ENCODE data around the gene DIP2C.

Gene DIP2C

DNA sequence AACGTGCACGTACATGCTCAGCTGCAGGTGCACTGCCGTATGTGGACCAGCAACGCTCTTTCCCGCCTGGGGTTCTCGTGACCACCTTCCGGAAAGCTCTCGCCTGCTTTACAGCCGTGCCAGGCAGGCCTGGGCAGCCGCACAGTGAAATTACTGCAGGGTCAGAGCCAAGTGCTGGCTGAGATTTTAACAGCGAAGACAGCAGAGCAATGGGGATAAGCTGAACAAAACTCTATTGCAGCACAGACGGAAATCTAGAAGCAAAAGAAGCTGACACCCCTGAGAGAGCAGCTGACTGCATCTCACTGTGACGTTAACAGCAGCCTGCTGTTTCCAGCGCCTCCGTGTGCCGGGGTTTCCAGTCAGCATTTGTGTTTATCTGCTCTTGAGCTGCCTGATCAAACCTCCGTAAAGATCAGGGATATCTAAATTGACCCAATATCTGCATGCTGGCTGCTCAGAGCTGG is 179.0 kb downstream of the DIP2C start:
- DNase-seq = no peak

DNA sequence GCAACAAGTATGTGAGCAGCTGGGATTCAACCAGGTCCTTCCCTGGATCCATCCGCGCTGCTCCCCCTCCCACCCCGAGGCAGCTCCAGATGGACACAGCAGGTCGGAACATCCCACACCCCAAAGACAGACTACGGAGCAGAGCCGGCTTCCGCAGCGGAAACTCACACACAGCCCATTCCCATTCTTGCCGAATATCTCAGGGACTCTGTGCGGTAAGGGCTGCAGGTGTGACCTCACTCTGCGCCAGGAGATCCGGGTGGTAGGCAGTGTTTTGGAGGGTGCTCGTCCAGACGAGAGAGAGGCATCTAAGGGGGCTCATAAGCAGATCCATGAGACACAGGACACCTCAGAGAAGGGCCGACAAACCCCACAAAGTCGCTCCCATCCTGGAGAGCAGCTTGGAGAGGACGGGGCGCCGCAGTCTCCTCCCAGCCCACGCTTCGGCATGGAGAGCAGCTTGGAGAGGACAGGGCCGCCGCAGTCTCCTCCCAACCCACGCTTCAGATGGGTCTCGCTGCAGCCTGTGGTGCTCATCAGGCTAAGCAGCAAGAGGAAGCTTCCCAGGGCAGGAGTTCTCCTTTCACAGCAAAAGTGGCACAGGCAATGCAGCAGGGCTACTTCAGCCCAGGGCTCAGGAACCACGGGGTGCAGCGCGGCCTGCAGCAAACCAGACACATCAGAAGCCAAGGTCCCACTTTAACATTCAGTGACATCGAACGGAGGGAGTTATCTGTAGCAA is 179.9 kb downstream of the DIP2C start:
- DNase-seq = no peak

DNA sequence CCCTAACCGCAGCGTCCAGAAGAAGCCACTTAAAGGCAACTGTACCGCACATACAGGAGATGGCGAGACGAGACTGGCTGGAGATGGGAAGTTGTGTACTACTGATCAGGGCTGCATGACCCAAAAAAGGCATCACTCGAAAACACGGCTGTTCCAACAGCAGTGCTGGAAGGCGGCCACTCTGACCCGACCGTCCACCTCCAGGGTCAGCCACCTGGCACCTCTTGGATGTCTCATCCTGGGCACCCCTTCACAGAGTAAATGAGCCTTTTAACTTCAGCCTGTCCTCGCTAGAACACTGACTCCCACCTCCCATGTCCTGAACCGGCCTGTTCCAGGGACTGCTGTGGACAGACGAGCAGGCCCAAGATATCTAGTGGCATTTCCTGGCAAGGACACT is 180.7 kb downstream of the DIP2C start:
- no peak for DNase-seq

DNA sequence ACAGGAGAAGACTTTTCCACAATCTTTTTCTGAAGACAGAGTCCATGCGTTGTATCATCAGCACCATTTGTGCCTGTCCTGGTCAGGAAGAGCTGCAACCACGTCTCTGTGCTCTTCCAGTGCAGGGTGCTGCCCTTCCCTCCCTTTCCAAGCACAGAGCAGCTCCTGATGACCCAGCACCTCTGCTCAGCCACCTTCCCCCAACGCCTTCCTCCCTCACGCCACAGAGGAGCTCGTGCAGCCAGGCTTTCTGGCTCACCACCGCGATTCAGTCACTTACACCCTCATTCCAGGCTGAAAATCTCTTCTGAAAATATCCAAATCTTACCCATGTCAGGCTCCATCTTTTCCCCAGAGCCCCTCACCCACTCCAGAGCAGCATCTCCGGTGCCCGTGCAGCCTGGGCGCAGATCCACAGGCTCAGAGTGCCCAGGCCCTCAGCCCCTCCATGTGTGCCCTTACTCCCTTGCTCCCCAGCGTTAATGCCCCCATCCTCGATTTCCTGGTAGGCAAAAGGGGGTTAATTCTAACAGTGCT is 181.5 kb downstream of the DIP2C start:
- DNase-seq = no peak

DNA sequence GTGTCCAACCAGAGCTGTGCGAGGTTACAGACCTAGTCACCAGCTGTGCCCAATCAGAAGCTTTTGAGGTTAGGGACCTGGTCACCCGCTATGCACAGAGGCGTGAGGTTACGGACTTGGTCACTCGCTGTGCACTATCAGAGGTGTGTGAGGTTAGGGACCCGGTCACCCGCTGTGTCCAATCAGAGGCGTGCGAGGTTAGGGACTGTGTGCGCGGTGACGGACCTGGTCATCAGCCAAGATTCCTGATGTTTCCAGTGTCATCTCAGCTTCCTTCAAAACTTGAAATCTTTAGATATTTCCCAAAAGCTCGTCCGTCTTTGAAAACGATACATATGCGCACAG is 182.1 kb downstream of the DIP2C start:
- no peak for DNase-seq

GRCh38 chr10:506451-507354 is 182.8 kb downstream of the DIP2C start:
- no peak for DNase-seq

DNA sequence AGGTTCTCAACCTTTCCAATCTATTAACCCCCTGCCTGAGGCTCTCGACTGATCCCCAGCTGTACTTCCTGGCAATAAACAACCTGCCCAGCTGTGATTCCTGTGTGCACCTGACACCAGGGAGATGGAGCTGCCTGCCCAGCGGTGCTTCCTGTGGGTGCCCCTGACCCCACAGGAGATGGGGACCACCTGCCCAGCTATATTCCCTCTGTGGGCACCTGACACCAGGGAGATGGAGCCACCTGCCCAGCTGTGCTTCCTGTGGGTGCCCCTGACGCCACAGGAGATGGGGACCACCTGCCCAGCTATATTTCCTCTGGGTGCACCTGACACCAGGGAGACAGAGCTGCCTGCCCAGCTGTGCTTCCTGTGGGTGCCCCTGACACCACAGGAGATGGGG is 184.0 kb downstream of the DIP2C start:
- no peak for DNase-seq

- DNase-seq = no peak
Measured at GRCh38 chr10:504806-505205, 184.7 kb downstream of the DIP2C start.

GRCh38 chr10:504121-504611 is 185.3 kb downstream of the DIP2C start:
- DNase-seq = no peak

- no peak for DNase-seq
Measured at GRCh38 chr10:501596-501995, 187.9 kb downstream of the DIP2C start.

- DNase-seq = no peak
Measured at GRCh38 chr10:500876-501275, 188.6 kb downstream of the DIP2C start.

GRCh38 chr10:499991-500390 is 189.5 kb downstream of the DIP2C start:
- no peak for DNase-seq

- no peak for DNase-seq
Measured at GRCh38 chr10:498760-499435, 190.6 kb downstream of the DIP2C start.

DNA sequence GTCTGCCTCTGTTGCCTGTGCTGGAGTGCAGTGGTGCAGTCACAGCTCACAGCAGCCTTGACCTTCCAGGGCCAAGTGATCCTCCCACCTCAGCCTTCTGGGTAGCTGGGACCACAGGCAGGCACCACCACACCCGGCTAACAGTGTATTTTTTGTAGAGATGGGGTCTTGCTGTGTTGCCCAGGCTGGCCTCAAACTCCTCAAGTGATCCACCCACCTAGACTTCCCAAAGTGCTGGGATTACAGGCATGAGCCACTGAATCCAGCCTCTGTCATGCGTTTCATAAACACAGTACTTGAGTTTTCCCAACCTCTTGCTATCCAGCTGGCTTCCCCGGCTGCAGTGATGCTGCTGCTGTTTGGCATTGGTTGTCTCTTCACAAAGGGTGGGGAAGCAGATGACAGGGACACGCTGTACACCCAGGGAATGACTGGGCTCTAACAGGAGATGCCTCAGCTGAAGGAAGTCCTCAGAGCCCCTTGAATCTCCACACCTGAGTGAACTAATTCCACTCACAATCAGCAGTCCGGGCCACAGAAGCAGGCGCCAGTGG is 191.5 kb downstream of the DIP2C start:
- no peak for DNase-seq

GRCh38 chr10:497289-497688 is 192.2 kb downstream of the DIP2C start:
- no peak for DNase-seq

DNA sequence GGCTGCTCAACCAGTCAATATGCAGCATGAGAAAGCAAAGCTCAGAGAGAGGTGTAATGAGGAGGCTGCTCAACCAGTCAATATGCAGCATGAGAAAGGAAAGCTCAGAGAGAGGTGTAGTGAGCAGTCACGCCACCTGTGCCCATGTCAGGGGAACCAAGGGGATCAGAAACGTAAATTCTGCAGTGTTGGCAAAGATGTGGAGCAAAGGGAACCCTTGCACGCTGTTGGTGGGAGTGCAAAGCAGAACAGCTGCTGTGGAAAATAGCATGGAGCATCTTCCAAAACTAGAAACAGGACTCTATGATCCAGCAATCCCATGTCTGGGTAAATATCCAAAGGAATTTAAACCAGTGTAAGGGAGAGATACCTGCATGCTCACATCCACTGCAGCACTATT is 194.9 kb downstream of the DIP2C start:
- no peak for DNase-seq

DNA sequence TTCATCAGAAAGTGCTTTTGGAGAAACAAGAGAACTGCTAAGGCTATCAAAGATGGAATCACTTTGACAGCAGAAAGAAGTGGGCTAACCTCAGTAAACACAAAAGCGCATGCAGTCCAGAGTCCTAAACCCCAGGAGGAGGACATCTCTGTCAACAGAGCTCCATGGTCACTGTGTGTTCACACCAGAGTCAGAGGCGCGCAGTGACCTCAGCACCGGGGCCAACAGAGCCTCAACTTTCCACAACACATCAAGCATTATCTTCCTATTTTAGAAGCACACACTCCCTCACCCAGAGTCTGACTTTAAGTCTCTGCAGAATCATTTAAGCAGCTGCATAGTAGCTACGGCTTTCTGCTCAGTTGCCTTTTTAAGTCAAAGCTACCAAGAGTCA is 195.3 kb downstream of the DIP2C start:
- no peak for DNase-seq

- DNase-seq = no peak
Measured at GRCh38 chr10:493391-494148, 195.9 kb downstream of the DIP2C start.

DNA sequence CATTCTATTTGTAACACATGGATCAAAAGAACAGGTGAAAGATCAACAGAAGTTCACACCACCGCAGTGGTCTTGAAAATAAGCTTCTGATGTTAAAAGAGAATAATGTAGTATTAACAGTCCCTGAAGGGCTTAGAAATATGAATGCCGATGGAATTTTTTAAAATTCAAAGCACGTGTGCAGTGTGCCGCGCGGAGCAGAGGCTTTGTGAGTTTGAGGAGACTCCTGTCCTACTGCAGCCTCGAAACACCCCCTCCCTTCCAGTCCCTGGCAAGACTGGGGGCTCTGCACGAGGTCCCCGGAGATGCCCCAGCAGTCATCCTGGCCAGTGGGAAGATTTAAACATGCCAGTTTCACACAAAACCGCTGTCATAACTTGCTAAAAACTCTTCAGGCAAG is 196.6 kb downstream of the DIP2C start:
- no peak for DNase-seq

DNA sequence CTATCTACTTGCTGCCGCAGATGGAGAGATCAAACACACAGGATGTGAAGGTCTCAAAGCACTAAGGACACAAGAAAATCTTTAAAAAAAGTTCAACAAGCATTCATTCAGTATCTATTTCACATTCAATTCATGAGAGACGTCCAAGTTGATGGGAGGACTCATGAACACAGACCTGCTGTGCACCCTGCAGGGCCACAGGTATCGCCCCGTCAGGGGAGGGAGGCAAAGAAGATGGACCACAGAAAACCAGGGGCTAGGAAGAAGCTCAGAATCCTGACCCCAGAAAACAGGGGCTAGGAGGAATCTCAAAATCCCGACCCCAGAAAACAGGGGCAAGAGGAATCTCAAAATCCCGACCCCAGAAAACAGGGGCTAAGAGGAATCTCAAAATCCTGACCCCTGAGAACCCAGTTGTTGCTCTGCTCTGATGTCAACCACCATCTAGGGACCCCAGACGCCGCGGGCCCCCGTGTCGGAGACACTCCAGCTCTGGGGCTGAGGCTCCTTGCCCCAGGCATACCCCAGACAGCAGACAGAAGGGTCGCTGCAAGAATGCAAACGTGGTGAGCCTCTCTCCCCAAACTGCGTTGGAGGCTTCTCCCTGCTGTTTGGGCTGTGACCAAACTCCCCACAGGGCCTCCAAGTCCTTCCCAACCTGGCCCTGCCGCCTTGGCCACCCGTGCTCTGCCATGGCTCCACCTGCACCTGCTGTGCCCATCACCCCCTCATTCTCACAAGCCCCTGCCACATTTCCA is 197.6 kb downstream of the DIP2C start:
- DNase-seq = no peak

GRCh38 chr10:490891-491571 is 198.4 kb downstream of the DIP2C start:
- no peak for DNase-seq

Measured in NCI-H226 (cell line).